Measurements from ENCODE around the gene CHP1. TPM values are rescaled to one million over a fixed set of nuclear protein-coding genes. Genes with fewer than 3 reads are reported as not detected.
A peak's percentile ranks its signal among the peaks of the same experiment; 100 is the strongest.
"Not testable (repeated sequence)": the region's sequence is repeated elsewhere in the genome, so short reads cannot be mapped to it uniquely, and the experiment has no call there.

CHP1 gene
- total RNA-seq, 1 donor from 2014 or later: 175 TPM

DNA sequence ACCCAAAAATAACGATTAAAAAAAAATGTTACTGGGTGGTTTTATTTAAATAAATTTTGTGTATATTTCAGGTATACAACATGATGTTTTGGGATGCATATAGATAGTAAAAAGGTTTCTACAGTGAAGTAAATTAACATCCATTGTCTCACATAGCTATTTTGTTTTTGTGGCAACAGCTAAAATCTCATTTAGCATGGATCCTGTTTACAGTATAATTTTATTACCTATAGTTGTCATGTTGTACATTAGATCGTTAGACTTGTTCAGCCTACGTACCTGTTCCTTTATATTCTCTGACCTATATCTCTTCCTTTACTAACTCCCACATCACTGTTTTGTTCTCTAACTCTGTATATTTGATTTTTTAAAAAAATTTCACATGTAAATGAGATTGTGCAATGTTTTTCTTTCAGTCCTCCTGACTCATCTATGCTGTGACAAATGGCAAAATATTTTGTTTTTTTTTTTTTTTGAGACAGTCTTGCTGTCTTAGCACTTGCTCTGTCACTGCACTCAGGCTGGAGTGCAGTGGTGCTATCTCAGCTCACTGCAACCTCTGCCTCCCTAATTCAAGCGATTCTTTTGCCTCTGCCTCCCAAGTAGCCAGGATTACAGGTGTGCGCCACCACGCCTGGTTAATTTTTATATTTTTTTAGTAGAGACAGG is 55.7 kb downstream of the CHP1 start:
- intact Hi-C loops (cut with DNase I): no loop called here
- TF ChIP-seq, protein P1, sequence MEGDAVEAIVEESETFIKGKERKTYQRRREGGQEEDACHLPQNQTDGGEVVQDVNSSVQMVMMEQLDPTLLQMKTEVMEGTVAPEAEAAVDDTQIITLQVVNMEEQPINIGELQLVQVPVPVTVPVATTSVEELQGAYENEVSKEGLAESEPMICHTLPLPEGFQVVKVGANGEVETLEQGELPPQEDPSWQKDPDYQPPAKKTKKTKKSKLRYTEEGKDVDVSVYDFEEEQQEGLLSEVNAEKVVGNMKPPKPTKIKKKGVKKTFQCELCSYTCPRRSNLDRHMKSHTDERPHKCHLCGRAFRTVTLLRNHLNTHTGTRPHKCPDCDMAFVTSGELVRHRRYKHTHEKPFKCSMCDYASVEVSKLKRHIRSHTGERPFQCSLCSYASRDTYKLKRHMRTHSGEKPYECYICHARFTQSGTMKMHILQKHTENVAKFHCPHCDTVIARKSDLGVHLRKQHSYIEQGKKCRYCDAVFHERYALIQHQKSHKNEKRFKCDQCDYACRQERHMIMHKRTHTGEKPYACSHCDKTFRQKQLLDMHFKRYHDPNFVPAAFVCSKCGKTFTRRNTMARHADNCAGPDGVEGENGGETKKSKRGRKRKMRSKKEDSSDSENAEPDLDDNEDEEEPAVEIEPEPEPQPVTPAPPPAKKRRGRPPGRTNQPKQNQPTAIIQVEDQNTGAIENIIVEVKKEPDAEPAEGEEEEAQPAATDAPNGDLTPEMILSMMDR (IDR thresholded peaks at IDR 0.05): no peak
- Histone ChIP-seq H3K27me3 (no peaks in the 10 kb centered on the region), H3K36me3 (peaks cover 54% of the 10 kb centered on the region), H3K4me1 (peaks cover 34% of the 10 kb centered on the region), H3K4me3 (no peak overlapping the region), H3K9me3 (no peaks in the 10 kb centered on the region), H3K27ac (no peak overlapping the region)
- no peak for DNase-seq
- no peak for ATAC-seq

DNA sequence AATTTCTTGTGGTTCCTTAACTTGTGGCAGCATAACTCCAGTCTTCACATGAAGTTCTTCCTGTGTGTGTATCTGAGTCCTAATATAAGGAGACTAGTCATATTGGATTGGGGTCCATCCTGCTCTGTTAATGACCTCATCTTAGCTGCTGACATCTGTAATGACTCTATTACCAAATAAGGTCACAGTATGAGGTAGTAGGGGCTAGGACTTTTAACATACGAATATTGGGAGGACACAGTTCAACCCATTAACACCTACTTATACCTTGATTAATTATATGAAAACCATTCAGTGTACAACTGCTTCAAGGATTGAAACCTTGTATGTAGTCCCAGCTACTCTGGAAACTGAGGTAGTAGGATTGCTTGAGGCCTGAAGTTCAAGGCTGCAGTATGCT is 57.4 kb downstream of the CHP1 start:
- Histone ChIP-seq H3K36me3 (peaks cover 70% of the 10 kb centered on the region), H3K27me3 (no peaks in the 10 kb centered on the region), H3K4me3 (no peak overlapping the region), H3K4me1 (peaks cover 30% of the 10 kb centered on the region), H3K9me3 (no peaks in the 10 kb centered on the region), H3K27ac (no peak overlapping the region)
- intact Hi-C loops (cut with DNase I): no loop called here
- TF ChIP-seq, protein P1 (IDR thresholded peaks at IDR 0.05): no peak
- DNase-seq: no peak
- no peak for ATAC-seq

DNA sequence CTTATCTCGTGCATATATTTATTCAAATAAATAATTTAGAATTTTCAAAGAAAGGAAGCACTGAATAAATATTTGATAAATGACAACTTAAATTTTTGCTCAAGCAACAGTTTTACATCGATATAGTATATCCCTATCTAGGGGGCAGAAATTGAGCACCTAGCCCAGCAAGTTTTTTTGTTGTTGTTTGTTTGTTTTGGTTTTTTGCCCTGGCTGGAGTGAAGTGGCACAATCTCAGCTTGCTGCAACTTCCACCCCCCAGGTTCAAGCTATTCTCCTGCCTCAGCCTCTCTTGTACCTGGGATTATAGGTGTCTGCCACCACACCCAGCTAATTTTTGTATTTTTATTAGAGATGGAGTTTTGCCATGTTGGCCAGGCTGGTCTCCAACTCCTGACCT is 58.9 kb downstream of the CHP1 start:
- Histone ChIP-seq H3K4me1 (peaks cover 30% of the 10 kb centered on the region), H3K27ac (no peak overlapping the region), H3K27me3 (no peaks in the 10 kb centered on the region), H3K4me3 (no peak overlapping the region), H3K36me3 (peaks cover 81% of the 10 kb centered on the region), H3K9me3 (no peaks in the 10 kb centered on the region)
- TF ChIP-seq, protein P1 (IDR thresholded peaks at IDR 0.05): no peak
- ATAC-seq (no peak), DNase-seq (no peak)
- intact Hi-C loops (cut with DNase I): no loop called here

DNA sequence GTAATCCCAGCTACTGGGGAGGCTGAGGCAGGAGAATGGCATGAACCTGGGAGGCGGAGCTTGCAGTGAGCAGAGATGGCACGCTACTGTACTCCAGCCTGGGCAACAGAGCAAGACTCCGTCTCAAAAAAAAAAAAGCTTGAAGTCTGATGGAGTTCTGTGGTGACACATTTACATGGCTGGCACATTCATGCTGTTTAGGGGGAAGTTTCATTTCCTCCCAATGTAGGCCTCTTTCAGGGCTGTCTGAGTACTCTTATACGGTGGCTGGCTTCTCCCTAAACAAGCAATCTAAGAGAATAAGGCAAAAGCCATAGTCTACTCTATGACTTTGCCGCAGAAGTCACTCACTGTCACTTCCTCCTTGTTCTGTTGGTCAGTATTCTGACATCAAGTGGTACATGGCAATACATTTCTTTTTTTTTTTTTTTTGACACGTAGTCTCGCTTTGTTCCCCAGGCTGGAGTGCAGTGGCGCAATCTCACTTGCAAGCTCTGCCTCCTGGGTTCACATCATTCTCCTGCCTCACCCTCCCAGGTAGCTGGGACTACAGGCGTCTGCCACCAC is 60.1 kb downstream of the CHP1 start:
- intact Hi-C loops (cut with DNase I): no loop called here
- Histone ChIP-seq H3K9me3 (no peaks in the 10 kb centered on the region), H3K27me3 (no peaks in the 10 kb centered on the region), H3K27ac (no peak overlapping the region), H3K4me3 (no peak overlapping the region), H3K4me1 (peaks cover 20% of the 10 kb centered on the region), H3K36me3 (peaks cover 74% of the 10 kb centered on the region)
- ATAC-seq (peak; percentile 89), DNase-seq (peak; percentile 67)
- TF ChIP-seq, protein P1 (IDR thresholded peaks at IDR 0.05): no peak

DNA sequence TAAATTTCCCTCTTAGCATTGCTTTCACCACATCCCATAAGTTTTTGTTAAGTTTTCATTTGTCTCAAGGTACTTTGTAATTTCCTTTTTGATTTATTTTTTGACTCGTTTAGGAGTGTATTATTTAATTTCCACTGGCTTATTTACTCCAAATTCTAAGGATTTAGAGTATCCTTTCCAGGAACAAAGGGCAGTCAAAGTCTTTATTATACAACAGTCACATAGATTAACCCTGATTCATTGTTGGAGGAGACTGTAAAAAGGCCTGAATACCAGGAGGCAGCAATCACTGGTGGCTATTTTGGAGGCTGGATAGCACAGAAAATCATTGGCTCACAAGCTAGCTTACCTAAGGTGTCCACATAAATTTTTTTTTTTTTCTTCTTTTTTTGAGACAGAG is 61.5 kb downstream of the CHP1 start:
- H3K27me3 ChIP-seq: no peaks in the 10 kb centered on the region
- TF ChIP-seq, protein P1 (IDR thresholded peaks at IDR 0.05): no peak
- H3K4me1 ChIP-seq: peaks cover 8% of the 10 kb centered on the region
- no peak overlapping the region for H3K27ac ChIP-seq
- intact Hi-C loops (cut with DNase I): no loop called here
- H3K36me3 ChIP-seq: peaks cover 70% of the 10 kb centered on the region
- H3K9me3 ChIP-seq: no peaks in the 10 kb centered on the region
- no peak for ATAC-seq
- DNase-seq: no peak
- H3K4me3 ChIP-seq: no peak overlapping the region

DNA sequence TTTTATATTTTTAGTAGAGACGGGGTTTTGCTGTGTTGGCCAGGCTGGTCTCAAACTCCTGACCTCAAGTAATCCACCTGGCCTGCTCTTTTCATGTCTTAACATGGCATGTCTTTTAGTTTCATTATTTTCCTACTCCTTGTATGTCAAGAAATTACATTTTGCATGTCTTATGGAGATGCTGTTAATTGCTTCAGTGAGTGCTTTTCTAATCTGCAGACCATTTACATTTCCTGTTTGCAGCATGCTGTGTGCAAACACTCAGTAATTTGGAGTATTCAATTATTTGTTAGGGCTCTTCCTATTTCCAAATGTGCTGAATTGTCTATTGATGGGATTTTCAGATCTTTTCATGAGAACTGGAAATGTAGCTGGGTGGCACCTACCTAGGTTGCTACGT is 70.1 kb downstream of the CHP1 start:
- H3K27ac ChIP-seq; H3K9me3 ChIP-seq; DNase-seq; H3K4me3 ChIP-seq; intact Hi-C loops (cut with DNase I); H3K27me3 ChIP-seq; ATAC-seq; H3K4me1 ChIP-seq: not testable (repeated sequence)
- H3K36me3 ChIP-seq: peaks cover 38% of the 10 kb centered on the region

Measured in upper lobe of right lung (tissue), 1 donor.